K562 (cell line): ENCODE data around the gene BCAN. TPM values are rescaled to one million over a fixed set of nuclear protein-coding genes. Genes with fewer than 3 reads are reported as not detected.

Experiments used
- CHCHD3 ChIP-seq: fragments of 250-450 bp; sonication (Bioruptor Pico); IDR thresholded peaks from 2 replicates; pipeline ENCODE4 v2.1.2; 2022; ENCODE audit warnings: mild to moderate bottlenecking
- EWSR1 ChIP-seq: fragments of 450-650 bp; IDR thresholded peaks from 2 replicates; pipeline ENCODE4 v1.6.1; 2018; ENCODE audit warnings: borderline replicate concordance, mild to moderate bottlenecking, low read depth, moderate library complexity; ENCODE audit not compliant: partially characterized antibody
- POLR2AphosphoS5 ChIP-seq: IDR thresholded peaks from 2 replicates; pipeline ENCODE4 v1.6.1; 2011; ENCODE audit warnings: mild to moderate bottlenecking, low read depth, low read length, moderate library complexity; ENCODE audit not compliant: control insufficient read depth, insufficient read depth
- SETDB1 ChIP-seq: IDR thresholded peaks from one replicate; pipeline ENCODE4 v1.6.1; 2012; ENCODE audit warnings: low read length, control low read depth, inconsistent platforms
- TAL1 ChIP-seq: fragments of 450-650 bp; IDR thresholded peaks from 2 replicates; pipeline ENCODE4 v1.6.1; 2016; ENCODE audit warnings: mild to moderate bottlenecking
- TOE1 ChIP-seq, 2 experiments: fragments of 450-650 bp in 1 of 2; sonication (generic) in 1 of 2; formaldehyde crosslinking in 1 of 2; IDR thresholded peaks; 2 replicates each; pipeline versions ENCODE4 v1.7.1 to v1.8.0; 2016 to 2022; ENCODE audit warnings: borderline replicate concordance in 2 of 2, mild to moderate bottlenecking in 2 of 2, antibody characterized with exemption in 1 of 2, inconsistent platforms in 1 of 2, low read depth in 1 of 2, missing genetic modification reagents in 1 of 2, moderate library complexity in 1 of 2
- XRCC5 ChIP-seq: fragments of 200-400 bp; formaldehyde crosslinking; IDR thresholded peaks from 2 replicates; pipeline ENCODE4 v1.6.1; 2017; ENCODE audit warnings: low read depth, mild to moderate bottlenecking, low read length
- polyA plus RNA-seq, 8 experiments: library from polyadenylated mRNA; depleted of rRNA in 4 of 8; stranded (reverse) in 5 of 8; unstranded in 3 of 8; fragments of >200 nt; fragmentation: Nextera tagmentation in 2 of 8; fragmentation: Illumina TruSeq in 1 of 8; extraction: Ambion mirVana in 2 of 8; extraction: Trizol in 1 of 8; gene quantifications; 2 replicates each; pipeline versions ENCODE4 v1.2.1 to v1.2.3, GENCODE V29; 2011 to 2014; ENCODE audit warnings: inconsistent platforms in 1 of 8, missing spikeins in 1 of 8
- total RNA-seq, 7 experiments: library from RNA; depleted of rRNA in 6 of 7; stranded (reverse); fragments of >200 nt in 6 of 7; fragmentation: Illumina TruSeq in 2 of 7; extraction: Trizol in 2 of 7; gene quantifications; 2 replicates each; pipeline versions ENCODE4 v1.2.1 to v1.2.3, GENCODE V29; 2011 to 2021; ENCODE audit warnings: low replicate concordance in 1 of 7
- TF ChIP-seq, protein P1 (sequence below): IDR thresholded peaks from 2 replicates; pipeline ENCODE4 v1.6.1; 2016; ENCODE audit warnings: missing genetic modification characterization, missing compliant biosample characterization
- TF ChIP-seq, protein P2 (sequence below): fragments of 250-450 bp; sonication (Bioruptor Pico); IDR thresholded peaks from 2 replicates; pipeline ENCODE4 v1.8.0; 2021; ENCODE audit warnings: borderline replicate concordance, mild to moderate bottlenecking, moderate library complexity; ENCODE audit not compliant: poor library complexity, severe bottlenecking
- TF ChIP-seq, protein P3 (sequence below): sonication (generic); formaldehyde crosslinking; IDR thresholded peaks from 2 replicates; pipeline ENCODE4 v1.8.0; 2022; ENCODE audit warnings: mild to moderate bottlenecking, missing genetic modification reagents, borderline replicate concordance
- TF ChIP-seq, protein P4 (sequence below): fragments of 450-650 bp; IDR thresholded peaks from 2 replicates; pipeline ENCODE4 v1.6.1; 2014; ENCODE audit warnings: low read depth, mild to moderate bottlenecking, moderate library complexity, borderline replicate concordance
- TF ChIP-seq, protein P5 (sequence below), 2 experiments: fragments of 450-650 bp; conservative IDR thresholded peaks; 2 replicates each; pipeline ENCODE4 v1.6.1; 2017; ENCODE audit warnings: mild to moderate bottlenecking in 2 of 2, moderate library complexity in 2 of 2
- TF ChIP-seq, protein P6 (sequence below): fragments of 250-450 bp; sonication (Bioruptor Pico); IDR thresholded peaks from 2 replicates; pipeline ENCODE4 v1.4.0; 2020; ENCODE audit warnings: borderline replicate concordance

Gene BCAN
- total and polyA plus RNA-seq, 9 of the 15 experiments (the other 6 are each of a cell fraction or from before 2014, with no cell fraction given), result 0.04 to 0.33 (median 0.14) TPM; not detected in 5

DNA sequence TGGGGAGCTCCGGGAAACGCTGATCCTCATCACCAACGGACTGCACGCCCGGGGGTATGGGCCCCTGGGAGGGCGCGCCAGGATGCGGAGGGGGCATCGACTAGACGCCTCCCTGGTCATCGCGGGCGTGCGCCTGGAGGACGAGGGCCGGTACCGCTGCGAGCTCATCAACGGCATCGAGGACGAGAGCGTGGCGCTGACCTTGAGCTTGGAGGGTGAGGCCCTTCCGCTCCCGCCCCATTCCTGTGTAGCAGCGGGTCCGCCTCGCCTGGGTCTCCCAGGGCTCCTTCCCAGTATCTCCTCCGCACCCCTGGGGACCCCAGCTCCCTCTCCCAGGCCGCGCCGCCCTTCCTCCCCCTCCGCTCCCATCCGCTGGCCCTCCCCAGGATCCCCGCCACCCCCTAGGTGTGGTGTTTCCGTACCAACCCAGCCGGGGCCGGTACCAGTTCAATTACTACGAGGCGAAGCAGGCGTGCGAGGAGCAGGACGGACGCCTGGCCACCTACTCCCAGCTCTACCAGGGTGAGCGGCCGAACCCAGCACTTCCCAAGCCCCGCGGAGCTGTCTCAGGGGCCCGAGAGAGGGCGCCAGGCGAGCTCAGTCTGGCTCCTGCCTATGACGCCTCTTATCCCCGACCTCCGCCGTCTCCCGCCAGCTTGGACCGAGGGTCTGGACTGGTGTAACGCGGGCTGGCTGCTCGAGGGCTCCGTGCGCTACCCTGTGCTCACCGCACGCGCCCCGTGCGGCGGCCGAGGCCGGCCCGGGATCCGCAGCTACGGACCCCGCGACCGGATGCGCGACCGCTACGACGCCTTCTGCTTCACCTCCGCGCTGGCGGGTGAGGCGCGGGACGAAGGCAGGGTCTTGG is 17.7 kb upstream of the BCAN start (continued):
- TF ChIP-seq, protein P1, sequence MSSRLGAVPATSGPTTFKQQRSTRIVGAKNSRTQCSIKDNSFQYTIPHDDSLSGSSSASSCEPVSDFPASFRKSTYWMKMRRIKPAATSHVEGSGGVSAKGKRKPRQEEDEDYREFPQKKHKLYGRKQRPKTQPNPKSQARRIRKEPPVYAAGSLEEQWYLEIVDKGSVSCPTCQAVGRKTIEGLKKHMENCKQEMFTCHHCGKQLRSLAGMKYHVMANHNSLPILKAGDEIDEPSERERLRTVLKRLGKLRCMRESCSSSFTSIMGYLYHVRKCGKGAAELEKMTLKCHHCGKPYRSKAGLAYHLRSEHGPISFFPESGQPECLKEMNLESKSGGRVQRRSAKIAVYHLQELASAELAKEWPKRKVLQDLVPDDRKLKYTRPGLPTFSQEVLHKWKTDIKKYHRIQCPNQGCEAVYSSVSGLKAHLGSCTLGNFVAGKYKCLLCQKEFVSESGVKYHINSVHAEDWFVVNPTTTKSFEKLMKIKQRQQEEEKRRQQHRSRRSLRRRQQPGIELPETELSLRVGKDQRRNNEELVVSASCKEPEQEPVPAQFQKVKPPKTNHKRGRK, result no peak
- no peak for TF ChIP-seq XRCC5
- TF ChIP-seq, protein P2, sequence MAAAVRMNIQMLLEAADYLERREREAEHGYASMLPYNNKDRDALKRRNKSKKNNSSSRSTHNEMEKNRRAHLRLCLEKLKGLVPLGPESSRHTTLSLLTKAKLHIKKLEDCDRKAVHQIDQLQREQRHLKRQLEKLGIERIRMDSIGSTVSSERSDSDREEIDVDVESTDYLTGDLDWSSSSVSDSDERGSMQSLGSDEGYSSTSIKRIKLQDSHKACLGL, result no peak
- TF ChIP-seq, protein P3, sequence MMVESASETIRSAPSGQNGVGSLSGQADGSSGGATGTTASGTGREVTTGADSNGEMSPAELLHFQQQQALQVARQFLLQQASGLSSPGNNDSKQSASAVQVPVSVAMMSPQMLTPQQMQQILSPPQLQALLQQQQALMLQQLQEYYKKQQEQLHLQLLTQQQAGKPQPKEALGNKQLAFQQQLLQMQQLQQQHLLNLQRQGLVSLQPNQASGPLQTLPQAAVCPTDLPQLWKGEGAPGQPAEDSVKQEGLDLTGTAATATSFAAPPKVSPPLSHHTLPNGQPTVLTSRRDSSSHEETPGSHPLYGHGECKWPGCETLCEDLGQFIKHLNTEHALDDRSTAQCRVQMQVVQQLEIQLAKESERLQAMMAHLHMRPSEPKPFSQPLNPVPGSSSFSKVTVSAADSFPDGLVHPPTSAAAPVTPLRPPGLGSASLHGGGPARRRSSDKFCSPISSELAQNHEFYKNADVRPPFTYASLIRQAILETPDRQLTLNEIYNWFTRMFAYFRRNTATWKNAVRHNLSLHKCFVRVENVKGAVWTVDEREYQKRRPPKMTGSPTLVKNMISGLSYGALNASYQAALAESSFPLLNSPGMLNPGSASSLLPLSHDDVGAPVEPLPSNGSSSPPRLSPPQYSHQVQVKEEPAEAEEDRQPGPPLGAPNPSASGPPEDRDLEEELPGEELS, result 0 out of 2 replicates have a peak, but pooled peaks have one; percentile 17
- no peak for TF ChIP-seq SETDB1
- TF ChIP-seq, protein P4, sequence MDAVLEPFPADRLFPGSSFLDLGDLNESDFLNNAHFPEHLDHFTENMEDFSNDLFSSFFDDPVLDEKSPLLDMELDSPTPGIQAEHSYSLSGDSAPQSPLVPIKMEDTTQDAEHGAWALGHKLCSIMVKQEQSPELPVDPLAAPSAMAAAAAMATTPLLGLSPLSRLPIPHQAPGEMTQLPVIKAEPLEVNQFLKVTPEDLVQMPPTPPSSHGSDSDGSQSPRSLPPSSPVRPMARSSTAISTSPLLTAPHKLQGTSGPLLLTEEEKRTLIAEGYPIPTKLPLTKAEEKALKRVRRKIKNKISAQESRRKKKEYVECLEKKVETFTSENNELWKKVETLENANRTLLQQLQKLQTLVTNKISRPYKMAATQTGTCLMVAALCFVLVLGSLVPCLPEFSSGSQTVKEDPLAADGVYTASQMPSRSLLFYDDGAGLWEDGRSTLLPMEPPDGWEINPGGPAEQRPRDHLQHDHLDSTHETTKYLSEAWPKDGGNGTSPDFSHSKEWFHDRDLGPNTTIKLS, result no peak; the same call in 1 of the 2 replicates
- TF ChIP-seq, protein P5, sequence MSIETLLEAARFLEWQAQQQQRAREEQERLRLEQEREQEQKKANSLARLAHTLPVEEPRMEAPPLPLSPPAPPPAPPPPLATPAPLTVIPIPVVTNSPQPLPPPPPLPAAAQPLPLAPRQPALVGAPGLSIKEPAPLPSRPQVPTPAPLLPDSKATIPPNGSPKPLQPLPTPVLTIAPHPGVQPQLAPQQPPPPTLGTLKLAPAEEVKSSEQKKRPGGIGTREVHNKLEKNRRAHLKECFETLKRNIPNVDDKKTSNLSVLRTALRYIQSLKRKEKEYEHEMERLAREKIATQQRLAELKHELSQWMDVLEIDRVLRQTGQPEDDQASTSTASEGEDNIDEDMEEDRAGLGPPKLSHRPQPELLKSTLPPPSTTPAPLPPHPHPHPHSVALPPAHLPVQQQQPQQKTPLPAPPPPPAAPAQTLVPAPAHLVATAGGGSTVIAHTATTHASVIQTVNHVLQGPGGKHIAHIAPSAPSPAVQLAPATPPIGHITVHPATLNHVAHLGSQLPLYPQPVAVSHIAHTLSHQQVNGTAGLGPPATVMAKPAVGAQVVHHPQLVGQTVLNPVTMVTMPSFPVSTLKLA (conservative IDR thresholded peaks at IDR 0.05), result 0 out of 4 replicates have a peak, but pooled peaks of 1 of the 2 experiments have one; percentile 46
- TF ChIP-seq POLR2AphosphoS5, result peak; percentile 78
- no peak for TF ChIP-seq TAL1
- no peak for TF ChIP-seq EWSR1
- no peak for TF ChIP-seq CHCHD3 (CRISPR knock-in tag)
- TF ChIP-seq, protein P6, sequence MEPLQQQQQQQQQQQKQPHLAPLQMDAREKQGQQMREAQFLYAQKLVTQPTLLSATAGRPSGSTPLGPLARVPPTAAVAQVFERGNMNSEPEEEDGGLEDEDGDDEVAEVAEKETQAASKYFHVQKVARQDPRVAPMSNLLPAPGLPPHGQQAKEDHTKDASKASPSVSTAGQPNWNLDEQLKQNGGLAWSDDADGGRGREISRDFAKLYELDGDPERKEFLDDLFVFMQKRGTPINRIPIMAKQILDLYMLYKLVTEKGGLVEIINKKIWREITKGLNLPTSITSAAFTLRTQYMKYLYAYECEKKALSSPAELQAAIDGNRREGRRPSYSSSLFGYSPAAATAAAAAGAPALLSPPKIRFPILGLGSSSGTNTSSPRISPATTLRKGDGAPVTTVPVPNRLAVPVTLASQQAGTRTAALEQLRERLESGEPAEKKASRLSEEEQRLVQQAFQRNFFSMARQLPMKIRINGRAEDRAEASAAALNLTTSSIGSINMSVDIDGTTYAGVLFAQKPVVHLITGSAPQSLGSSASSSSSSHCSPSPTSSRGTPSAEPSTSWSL (CRISPR knock-in tag), result no peak
- TF ChIP-seq TOE1 (IDR thresholded peaks at IDR 0.05; ENCODE audit: borderline replicate concordance), result 0 out of 2 replicates have a peak, but pooled peaks have one; percentile 58
- TF ChIP-seq TOE1 (CRISPR knock-in tag; IDR thresholded peaks at IDR 0.05; ENCODE audit: borderline replicate concordance, low read depth), result no peak
